ENCODE results near the gene STUB1. TPM values are rescaled to one million over a fixed set of nuclear protein-coding genes. Genes with fewer than 3 reads are reported as not detected.

The STUB1 gene
- total and polyA plus RNA-seq, 2 experiments from 2014 or later, result 201 to 207 TPM

DNA sequence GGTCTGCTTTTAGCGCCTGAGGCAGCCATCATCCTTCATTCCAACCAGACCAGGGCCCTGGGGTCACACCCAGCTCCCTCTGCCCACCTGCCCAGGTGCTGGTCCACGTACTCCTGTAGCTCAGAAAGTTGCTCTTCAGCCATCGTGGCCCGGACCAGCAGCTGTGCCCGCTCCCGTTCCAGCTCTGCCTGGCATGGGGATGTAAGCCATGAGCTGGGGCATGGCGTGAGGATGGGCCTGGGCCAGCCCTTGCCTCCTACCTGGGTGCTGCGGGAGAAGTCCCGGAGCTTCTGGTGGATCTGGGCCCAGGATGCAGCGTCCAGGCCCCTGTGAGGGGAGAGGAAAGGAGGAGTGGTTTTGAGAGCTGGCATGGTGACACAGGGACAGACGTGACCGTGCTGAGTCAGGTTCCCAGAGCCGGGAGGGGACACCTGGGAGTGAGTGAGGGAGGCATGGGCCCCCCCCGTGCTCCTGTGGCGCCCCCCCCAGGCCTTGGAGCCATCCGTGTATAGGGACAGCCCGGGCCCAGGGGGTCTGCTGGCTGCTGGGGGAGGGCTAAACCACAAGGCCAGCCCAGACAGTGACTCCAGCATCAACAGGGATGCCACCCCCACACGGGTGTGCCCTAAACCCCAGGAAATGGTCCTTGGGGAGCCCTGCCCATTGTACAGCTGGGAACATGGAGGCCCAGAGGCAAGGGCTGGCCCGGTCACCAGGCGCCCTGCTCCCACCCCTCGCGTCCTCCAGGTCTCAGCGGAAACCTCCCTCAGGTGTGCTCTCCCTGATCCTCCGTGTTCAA is 42.8 kb downstream of the STUB1 start:
- 81 to 85% methylated on average over 24 of the region's 24 CpGs for WGBS, 2 experiments (ENCODE audit: low coverage in 1 of 2, low lambda C conversion rate in 2 of 2, missing lambda C conversion rate in 2 of 2)
- no peak for TF ChIP-seq EZH2phosphoT487 (IDR thresholded peaks at IDR 0.05; ENCODE audit: insufficient read depth, low read depth)
- TF ChIP-seq EZH2 (IDR thresholded peaks at IDR 0.05; ENCODE audit: insufficient read depth, poor library complexity, severe bottlenecking), result no peak
- Histone ChIP-seq H3K4me1 (ENCODE audit: insufficient read depth) (peaks cover 4% of the 10 kb centered on the region; the same call in 1 of the 2 replicates), H3K4me3 (no peak overlapping the region), H3K9ac (no peak overlapping the region), H3K36me3 (ENCODE audit: low read depth) (no peaks in the 10 kb centered on the region), H3K27me3 (replicated peaks; ENCODE audit: insufficient read depth) (no peaks in the 10 kb centered on the region), H4K20me1 (ENCODE audit: insufficient read depth) (no peaks in the 10 kb centered on the region), H3K9me2 (ENCODE audit: insufficient read depth) (no peaks in the 10 kb centered on the region), H3K79me2 (ENCODE audit: insufficient read depth) (no peaks in the 10 kb centered on the region; the same call in 1 of the 2 replicates), H3K9me3 (ENCODE audit: low read depth) (no peaks in the 10 kb centered on the region), H2AFZ (no peak overlapping the region), H3K27ac (no peak overlapping the region), H3F3A (ENCODE audit: insufficient read depth) (no peaks in the 10 kb centered on the region), H3K4me2 (ENCODE audit: unreplicated experiment) (no peak overlapping the region)
- in situ Hi-C loops (cut with MboI), result no loop called here
- DNase-seq, result no peak

DNA sequence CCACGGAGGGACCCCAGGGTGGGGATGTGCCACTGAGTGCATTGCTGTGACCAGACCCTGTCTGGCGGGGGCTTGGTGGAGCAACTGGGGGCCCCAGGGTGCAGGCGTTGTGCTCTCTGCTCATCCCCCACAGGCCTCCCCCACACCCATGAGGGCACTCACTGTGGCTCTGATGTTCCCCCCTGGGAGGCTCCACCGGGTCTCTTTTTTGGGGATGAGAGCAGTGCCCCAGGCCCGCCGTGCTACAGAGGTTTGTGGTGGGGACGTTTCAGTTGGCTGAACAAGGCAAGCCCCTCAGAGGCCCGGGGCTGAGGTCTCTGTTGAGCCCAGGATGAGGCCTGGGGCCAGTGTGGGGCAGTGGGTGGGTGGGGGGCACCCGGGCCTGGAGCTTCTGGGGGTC is 43.5 kb downstream of the STUB1 start:
- Histone ChIP-seq H3K27ac (no peak overlapping the region), H3K4me2 (ENCODE audit: unreplicated experiment) (no peak overlapping the region), H3K36me3 (ENCODE audit: low read depth) (no peaks in the 10 kb centered on the region), H2AFZ (no peak overlapping the region), H3K9ac (no peak overlapping the region), H3K9me3 (ENCODE audit: low read depth) (no peaks in the 10 kb centered on the region), H3K79me2 (ENCODE audit: insufficient read depth) (no peaks in the 10 kb centered on the region; the same call in 1 of the 2 replicates), H3F3A (ENCODE audit: insufficient read depth) (no peaks in the 10 kb centered on the region), H3K9me2 (ENCODE audit: insufficient read depth) (no peaks in the 10 kb centered on the region), H3K4me1 (ENCODE audit: insufficient read depth) (peaks cover 4% of the 10 kb centered on the region; the same call in 1 of the 2 replicates), H4K20me1 (ENCODE audit: insufficient read depth) (no peaks in the 10 kb centered on the region), H3K4me3 (no peak overlapping the region), H3K27me3 (replicated peaks; ENCODE audit: insufficient read depth) (no peaks in the 10 kb centered on the region)
- 55 to 79% methylated on average over 7 to 9 of the region's 9 CpGs for WGBS, 2 experiments (ENCODE audit: low coverage in 1 of 2, low lambda C conversion rate in 2 of 2, missing lambda C conversion rate in 2 of 2)
- no peak for TF ChIP-seq EZH2 (IDR thresholded peaks at IDR 0.05; ENCODE audit: insufficient read depth, poor library complexity, severe bottlenecking)
- no peak for TF ChIP-seq EZH2phosphoT487 (IDR thresholded peaks at IDR 0.05; ENCODE audit: insufficient read depth, low read depth)
- DNase-seq, result no peak
- in situ Hi-C loops (cut with MboI), result no loop called here

DNA sequence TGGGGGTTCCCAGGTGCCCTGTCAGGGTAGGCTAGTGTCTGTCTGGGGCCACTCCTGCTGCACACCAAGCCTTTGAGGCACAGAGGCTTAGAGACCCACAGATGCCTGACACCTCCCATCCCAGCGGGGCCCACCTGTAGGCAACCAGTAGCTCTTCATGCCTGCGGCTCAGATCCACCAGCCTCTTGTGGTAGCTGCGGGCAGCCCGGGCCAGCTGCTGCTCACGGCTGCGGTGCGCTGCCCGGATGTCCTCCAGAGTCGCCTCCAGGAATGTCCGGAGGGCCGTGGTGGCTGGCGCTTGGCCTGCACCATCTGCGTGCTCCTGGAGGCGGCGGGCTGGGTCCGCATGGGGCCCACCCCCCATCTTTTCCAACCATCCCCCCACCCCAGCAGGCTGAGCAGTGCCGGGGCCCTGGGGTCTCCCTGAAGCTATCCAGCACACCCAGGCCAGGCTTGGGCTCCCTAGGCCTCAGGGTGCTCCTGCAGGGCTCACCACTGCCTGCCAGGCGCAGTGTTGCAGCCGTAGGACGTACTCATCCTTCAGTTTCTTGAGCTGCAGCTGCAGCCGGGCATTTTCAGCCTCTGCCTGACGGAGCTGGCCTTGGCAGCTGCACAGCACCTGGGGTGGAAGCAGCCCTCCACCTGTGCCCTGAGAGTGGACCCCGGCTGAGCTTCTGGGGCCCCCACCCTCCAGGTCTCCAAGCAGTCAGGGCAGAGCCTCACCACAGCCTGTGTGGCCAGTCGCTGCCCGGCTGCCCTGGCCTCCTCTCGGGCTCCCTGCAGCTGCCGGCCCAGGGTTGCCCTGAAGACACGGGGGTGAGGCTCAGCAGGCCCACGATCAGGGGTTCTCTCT is 44.2 kb downstream of the STUB1 start:
- WGBS, 2 experiments (ENCODE audit: low coverage in 1 of 2, low lambda C conversion rate in 2 of 2, missing lambda C conversion rate in 2 of 2), result 43% methylated on average over 22 to 25 of the region's 29 CpGs
- Histone ChIP-seq H3K4me3 (no peak overlapping the region), H3K4me2 (ENCODE audit: unreplicated experiment) (no peak overlapping the region), H4K20me1 (ENCODE audit: insufficient read depth) (no peaks in the 10 kb centered on the region), H3K9ac (no peak overlapping the region), H3K36me3 (ENCODE audit: low read depth) (no peaks in the 10 kb centered on the region), H3F3A (ENCODE audit: insufficient read depth) (no peaks in the 10 kb centered on the region), H3K4me1 (ENCODE audit: insufficient read depth) (peaks cover 4% of the 10 kb centered on the region; the same call in 1 of the 2 replicates), H3K27me3 (replicated peaks; ENCODE audit: insufficient read depth) (no peaks in the 10 kb centered on the region), H3K9me2 (ENCODE audit: insufficient read depth) (no peaks in the 10 kb centered on the region), H2AFZ (no peak overlapping the region), H3K27ac (no peak overlapping the region), H3K9me3 (ENCODE audit: low read depth) (no peaks in the 10 kb centered on the region), H3K79me2 (ENCODE audit: insufficient read depth) (no peaks in the 10 kb centered on the region)
- no peak for TF ChIP-seq EZH2 (IDR thresholded peaks at IDR 0.05; ENCODE audit: insufficient read depth, poor library complexity, severe bottlenecking)
- in situ Hi-C loops (cut with MboI), result no loop called here
- no peak for DNase-seq

DNA sequence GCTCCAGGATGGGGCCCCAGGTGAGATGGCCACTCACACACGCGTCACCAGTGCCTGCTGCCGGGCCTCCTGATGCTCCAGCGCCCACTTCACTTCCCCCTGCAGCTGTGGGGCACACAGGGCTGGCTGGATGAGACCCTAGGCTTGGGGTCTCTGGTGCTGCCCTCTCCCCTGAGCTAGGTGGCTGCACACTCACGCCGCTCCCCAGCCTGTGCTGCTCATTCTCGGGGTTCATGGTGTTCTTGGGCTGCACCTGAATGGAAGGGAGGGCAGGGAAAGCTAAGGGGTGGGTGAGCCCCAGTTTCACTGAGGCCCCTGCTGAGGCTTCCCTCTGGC is 44.8 kb downstream of the STUB1 start:
- Histone ChIP-seq H3K4me3 (no peak overlapping the region), H3K27me3 (replicated peaks; ENCODE audit: insufficient read depth) (no peaks in the 10 kb centered on the region), H3K4me2 (ENCODE audit: unreplicated experiment) (no peak overlapping the region), H3K4me1 (ENCODE audit: insufficient read depth) (peaks cover 2% of the 10 kb centered on the region; the same call in 1 of the 2 replicates), H3K36me3 (ENCODE audit: low read depth) (no peaks in the 10 kb centered on the region), H2AFZ (no peak overlapping the region), H3F3A (ENCODE audit: insufficient read depth) (no peaks in the 10 kb centered on the region), H4K20me1 (ENCODE audit: insufficient read depth) (no peaks in the 10 kb centered on the region), H3K27ac (no peak overlapping the region), H3K9ac (no peak overlapping the region), H3K9me3 (ENCODE audit: low read depth) (no peaks in the 10 kb centered on the region), H3K9me2 (ENCODE audit: insufficient read depth) (no peaks in the 10 kb centered on the region), H3K79me2 (ENCODE audit: insufficient read depth) (no peaks in the 10 kb centered on the region)
- WGBS, 2 experiments (ENCODE audit: low coverage in 1 of 2, low lambda C conversion rate in 2 of 2, missing lambda C conversion rate in 2 of 2), result 81% methylated on average over 7 of the region's 7 CpGs
- no peak for TF ChIP-seq EZH2 (IDR thresholded peaks at IDR 0.05; ENCODE audit: insufficient read depth, poor library complexity, severe bottlenecking)
- TF ChIP-seq EZH2phosphoT487 (IDR thresholded peaks at IDR 0.05; ENCODE audit: insufficient read depth, low read depth), result no peak
- no peak for DNase-seq
- in situ Hi-C loops (cut with MboI), result no loop called here

All from GM23248 (cell line).